HG03045 (cell line): ENCODE results near the gene ST7.
"Not testable (repeated sequence)": the region's sequence is repeated elsewhere in the genome, so short reads cannot be mapped to it uniquely, and the experiment has no call there.

ENCODE experiments used
- ATAC-seq: cut with Tn5 transposase; IDR thresholded peaks from one replicate; pipeline ENCODE4 v1.9.1; 2021; ENCODE audit warnings: mild to moderate bottlenecking, moderate library complexity; ENCODE audit not compliant: unreplicated experiment

The ST7 gene, protein sequence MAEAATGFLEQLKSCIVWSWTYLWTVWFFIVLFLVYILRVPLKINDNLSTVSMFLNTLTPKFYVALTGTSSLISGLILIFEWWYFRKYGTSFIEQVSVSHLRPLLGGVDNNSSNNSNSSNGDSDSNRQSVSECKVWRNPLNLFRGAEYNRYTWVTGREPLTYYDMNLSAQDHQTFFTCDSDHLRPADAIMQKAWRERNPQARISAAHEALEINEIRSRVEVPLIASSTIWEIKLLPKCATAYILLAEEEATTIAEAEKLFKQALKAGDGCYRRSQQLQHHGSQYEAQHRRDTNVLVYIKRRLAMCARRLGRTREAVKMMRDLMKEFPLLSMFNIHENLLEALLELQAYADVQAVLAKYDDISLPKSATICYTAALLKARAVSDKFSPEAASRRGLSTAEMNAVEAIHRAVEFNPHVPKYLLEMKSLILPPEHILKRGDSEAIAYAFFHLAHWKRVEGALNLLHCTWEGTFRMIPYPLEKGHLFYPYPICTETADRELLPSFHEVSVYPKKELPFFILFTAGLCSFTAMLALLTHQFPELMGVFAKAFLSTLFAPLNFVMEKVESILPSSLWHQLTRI

DNA sequence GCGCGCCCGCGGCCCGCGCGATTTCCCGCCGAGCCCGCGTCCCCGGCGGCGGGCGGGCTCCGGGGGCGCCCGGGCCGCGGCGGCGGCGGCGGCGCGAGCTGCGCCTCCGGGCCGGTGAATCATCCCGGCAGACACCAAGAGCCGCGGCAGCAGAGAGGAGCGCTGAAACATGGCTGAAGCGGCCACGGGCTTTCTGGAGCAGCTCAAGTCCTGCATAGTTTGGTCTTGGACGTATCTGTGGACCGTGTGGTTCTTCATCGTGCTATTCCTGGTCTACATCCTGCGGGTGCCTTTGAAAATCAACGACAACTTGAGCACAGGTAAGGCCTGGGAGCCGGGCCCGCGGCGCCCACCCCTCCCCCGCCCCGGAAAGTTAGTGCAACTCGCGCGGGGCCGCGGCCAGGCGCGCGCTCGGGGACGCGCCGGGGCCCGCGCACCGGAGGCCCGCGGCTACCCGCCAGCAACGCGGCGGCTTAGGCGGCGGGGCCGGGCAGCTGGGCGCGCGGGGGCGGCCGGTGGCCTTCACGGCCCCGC lies at the start of gene ST7:
Gene ST7 (plus strand): TSS at position 130 of the 534 bp plus-strand sequence. CDS start 40 bp downstream, at position 170.
- peak; percentile 48 for ATAC-seq

DNA sequence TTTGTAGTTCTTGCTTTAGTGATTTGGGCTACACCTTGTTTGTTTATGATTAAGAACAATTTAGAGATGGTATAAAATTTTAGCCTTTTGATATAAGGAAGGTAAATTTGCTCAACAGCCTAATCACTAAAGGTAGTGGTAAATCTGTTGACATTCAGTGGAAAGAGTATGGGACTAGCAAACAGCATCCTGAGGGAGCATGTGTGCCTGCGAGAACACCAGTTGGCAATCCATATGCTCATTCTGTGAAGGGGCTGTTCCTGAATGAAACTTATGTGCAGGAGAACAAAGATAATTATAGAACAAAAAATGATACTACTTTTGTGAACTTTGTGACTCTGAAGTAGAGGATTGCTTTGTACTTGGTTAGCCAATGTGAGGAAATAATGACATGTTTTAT lies 46.9 kb upstream of the ST7 start:
- no peak for ATAC-seq

DNA sequence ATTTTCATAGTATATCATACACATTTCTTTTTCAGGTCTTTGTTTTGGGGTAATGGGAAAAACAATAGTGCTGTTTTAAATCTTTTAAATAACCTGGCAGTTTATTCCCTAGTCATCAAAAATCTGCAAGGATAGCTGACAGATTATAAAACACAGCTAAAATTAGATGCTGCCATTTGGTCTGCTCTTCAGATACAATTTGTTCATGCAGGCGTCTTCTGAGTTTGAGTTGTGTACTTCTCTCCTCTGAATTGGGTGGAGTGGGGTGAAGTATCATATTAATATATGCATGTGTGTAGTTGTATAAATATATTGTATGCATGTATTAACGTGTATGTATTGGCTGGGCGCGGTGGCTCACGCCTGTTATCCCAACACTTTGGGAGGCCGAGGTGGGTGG lies 42.9 kb upstream of the ST7 start:
- no peak for ATAC-seq

DNA sequence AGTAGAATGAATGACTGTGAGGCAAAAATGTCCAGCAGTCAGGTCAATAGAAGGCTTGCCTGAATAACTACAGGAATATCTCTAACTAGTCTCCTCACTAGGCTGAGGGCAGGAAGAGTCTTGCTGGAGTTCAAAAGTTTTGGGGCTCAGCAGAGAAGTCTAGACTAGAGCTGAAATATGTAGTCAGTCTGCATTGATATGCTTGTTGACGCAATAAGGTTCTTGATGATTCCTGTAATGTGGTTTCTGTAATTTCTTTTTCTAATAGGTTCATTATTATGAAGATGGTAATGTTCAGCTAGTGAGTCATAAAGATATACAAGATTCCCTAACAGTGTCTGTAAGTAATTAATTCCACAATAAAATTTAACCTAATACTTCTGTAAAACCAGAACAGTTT lies 41.5 kb upstream of the ST7 start:
- ATAC-seq = no peak

DNA sequence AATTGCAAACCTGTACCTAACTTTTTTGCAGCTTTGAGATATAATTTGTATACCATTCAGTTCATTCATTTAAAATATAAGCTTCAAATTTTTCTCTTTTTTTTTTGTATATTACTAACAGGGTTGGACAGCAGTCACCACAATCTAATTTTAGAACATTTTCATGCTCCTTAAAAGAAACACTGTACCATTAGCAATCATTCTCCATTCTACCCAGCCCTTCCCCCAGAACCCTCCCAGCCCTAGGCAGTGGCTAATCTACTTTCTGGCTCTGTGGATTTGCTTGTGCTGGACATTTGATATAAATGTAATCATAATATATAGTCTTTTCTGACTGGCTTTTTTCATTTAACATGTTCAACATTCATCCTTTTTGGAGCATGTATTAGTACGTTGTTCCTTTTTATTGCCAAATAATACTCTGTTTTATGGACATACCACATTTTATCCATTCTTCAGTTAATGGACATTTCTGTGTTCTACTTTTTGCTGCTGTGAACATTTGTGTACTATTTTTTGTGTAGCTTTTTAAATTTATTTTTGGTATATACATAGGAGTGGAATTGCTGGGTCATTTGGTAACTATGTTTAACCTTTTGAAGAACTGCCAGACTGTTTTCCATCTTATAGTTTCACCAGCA lies 40.9 kb upstream of the ST7 start:
- no peak for ATAC-seq

DNA sequence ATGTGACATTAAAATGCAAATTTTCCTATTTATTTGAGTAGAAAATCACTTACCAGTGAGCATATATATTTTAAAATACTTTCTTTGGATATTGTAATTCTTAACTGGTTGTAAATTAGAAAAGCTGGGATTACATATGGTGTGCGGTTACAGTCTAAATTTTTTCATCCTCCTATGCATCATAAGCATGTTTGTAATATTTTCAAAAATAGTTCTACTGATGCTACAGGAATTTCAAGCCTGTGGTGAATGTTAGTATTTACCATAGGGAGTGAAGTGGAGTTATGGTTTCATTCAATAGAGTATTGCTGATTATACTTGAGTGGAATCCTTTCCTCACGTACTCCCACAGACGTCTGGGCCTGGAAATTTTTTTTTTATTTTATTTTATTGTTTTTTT lies 34.6 kb upstream of the ST7 start:
- ATAC-seq = no peak

DNA sequence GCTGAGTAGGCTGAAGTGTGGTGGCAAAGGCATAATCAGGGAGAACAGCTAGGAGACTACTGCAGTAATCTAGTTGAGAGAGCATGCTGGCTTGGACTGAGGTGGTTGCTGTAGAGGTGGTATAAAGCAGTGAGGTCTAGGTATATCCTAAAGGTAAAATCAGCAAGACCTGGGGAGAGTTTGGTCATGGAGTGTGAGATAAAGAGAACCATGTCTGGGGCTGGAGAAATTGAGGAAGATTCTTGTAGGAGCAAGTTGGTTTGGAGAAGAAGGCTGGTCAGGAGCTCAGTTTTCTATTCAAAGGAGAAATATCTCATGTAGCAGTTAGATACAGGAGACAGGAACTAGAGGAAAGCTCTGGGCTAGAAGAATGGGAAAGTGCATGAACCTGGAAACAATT lies 32.9 kb upstream of the ST7 start:
- no peak for ATAC-seq

DNA sequence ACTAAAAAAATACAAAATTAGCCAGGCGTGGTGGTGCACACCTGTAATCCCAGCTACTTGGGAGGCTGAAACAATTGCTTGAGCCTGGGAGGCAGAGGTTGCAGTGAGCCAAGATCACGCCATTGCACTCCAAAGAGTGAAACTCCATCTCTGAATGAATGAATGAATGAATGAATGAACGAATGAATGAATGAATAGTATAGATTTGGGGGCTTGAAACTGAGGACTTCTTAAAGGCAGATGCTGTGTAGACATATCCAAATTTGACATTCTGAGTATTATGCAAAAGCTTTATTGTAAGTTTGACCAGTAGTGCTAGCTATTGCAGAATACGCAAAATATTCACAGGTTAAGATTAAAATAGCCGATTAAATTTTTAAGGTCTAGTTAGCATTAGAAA lies 30.8 kb upstream of the ST7 start:
- ATAC-seq = no peak

DNA sequence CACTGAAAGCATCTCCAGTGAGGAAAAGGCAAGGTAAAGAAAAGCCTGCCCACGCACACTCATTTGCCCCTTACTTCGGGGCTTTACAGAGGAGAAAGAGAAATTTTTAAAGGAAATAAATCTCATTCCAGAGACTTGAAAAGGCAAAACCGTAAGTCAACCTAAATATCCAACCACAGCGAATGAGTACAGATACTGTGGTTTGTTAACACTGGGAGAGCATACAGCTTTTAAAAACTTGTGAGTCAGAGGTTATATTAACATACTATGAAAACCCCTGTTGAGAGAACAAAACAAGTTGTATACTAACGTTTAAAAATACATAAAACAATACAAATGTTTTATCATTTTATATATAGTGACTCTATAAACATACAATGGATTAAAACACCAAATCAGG lies 28.6 kb upstream of the ST7 start:
- ATAC-seq = no peak

DNA sequence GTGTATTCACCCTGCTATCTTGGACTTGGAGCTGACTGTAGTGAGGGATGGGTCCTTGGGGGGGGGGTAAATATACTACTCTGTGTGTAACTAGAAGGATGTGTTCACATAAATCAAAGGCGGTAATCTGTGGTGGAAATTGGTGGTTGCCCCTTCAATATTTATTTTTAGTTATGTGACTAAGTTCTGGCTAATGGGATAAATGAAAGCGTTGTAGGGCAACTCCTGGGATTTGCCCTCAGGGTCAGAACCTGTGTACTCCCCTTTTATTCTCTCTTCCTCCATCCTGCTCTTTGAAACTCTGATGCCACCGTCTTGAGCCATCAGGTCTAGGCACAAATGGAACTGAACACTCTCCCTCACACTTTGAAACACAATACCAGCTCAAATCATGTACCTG lies 24.3 kb upstream of the ST7 start:
- ATAC-seq = no peak

DNA sequence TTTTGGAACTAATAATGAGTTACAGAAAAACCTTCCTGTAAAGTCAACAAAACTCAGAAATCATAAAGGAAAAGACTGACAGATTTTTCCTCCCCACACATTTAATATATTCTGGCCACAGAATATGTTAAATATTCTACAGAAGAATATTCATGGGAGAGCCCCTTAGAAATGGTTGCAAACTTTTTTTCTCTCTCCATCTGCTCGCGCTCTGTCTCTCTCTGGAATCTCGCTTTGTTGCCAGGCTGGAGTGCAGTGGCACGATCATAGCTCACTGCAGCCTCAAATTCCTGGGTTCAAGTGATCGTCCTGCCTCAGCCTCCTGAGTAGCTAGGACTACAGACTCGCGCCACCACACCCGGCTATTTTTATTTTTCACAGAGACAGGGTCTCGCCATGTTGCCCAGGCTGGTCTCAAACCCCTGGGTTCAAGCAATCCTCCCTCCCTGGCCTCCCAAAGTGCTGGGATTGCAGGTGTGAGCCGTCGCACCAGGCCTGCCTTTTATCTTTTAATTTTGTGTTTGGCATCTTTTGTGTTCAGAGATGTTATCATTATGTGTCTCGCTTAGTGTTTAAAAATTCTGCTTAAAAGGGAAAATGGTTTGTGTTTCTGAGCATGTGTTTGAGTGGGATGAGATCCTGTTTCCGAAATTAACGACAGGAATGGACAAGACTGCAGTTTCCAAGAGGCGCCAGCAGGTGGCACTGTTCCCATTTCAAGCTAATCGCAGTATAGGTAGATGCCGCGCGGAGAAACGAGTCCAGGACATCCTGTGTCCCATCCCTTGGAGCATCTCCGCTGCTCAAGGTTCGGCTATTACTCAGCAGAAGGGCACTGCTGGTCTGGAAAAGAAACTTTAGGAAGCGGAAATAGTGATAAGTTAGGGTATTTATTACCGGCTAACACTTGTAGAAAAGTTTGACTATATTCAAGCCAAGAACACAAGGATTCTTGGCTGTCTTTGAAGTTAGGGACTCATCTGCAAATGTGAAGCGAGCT lies 23.1 kb upstream of the ST7 start:
- ATAC-seq = peak; percentile 71

DNA sequence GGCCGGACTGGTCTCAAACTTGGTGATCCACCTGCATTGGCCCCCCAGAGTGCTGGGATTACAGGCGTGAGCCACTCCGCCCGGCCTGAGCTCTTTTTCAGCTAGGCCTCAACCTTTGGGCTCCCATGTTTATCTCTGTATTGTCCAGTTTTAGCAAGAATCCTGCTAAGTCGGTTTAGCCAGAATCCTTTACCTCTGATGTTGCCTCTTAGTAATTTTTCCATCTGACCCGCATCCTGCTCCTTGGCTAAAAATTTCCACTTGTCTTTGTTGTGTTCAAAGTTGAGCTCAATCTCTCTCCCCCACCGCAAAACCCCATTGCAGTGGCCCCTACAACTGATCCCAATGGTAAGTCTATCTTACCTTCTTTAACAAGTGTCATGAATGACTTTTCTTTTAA lies 20.7 kb upstream of the ST7 start:
- ATAC-seq = no peak

DNA sequence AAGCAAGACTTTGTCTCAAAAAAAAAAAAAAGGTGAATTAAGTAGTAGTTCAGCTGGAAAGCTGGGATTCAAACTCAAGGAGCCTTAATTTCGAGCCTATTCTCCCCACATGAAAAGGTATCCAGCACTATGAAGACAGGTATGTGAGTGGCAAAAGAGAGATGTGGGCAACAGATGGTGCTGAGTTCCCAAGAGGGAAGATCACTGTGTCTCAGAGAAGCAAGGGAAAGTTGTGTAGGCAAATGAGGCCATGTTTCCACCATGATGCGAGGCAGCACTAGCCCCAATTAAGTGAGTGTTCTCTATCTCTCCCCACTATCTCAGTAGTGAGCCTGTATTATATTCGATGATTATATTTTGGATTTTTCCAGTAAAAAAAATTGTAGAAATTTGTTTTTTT lies 19.8 kb upstream of the ST7 start:
- no peak for ATAC-seq

DNA sequence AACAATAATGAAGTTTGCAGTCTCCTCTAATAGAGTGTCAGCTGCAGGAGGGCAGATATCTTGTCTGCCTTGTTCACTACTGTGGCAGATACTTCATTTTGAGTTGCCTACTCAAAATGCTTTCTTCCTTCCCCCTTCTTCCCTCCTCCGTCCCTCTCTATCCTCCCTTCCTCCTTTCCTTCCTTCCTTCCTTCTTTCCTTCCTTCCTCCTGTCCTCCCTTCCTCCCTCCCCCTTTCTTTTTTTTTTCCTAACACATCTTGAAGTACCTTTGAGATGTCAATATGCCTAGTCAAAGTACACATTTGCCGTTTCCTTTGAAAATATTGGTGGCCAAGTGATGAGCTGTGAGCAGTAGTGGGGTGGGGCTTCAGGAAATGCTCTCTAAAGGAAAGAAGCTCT lies 18.7 kb upstream of the ST7 start:
- ATAC-seq = no peak

DNA sequence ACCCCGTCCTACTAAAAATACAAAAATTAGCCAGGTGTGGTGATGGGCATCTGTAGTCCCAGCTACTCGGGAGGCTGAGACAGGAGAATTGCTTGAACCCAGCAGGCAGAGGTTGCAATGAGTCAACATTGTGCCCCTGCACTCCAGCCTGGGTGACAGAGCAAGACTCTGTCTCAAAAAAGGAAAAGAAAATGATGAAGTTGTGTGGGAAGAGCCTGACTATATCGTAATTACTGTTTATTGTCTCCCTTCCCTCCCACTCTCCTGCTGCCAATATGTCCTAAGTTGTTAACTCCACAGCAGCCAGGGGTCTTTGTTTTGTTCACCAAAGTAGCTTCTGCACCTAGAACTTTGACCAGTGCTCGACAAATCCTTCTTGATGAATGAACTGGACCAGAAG lies 16.5 kb upstream of the ST7 start:
- not testable (repeated sequence) for ATAC-seq

DNA sequence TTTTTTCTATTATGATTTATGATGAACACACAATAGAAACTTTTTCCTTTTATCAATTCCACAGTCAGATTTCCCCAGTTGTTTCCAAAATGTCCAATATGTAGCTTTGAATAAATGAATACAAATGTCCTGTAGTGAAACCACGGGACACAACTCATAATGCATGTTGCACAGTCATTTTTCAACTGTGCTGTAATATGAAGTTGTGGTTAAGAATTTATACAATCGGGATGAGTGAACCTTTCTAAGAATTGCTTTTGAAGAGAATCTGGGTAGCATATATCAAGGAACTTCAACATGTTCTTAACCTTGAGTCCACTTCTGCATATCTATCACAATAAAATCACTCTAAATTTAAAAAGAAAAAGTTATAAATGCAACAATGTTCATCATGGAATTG lies 14.6 kb upstream of the ST7 start:
- ATAC-seq = no peak

DNA sequence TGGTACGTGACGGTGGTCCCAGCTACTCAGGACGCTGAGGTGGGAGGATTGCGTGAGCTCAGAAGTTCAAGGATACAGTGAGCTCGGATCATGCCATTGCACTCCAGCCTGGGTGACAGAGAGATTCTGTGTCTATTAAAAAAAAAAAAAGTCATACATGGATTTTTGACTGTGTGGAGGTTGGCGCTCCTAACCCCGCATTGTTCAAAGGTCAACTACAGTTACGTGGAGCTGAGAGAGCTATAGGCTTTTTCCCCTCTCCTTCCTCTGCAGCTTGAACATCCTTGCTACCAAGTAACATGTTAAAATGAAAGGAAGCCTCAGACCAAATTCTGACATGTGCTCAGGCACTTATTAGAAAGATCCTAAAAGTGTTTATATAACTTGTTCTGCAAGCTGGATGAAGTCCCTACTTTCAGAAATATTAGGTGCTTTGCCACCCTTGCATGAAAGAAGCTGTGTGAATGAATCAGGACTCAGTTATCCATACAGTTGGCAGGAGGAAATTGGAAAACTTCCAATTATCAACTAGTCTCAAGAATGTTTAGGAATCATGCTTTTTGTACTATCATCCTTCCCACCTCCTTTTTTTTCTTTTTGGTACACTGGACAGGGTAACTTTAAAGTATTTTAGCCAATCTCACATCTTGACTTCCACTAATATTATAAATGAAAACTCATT lies 12.5 kb upstream of the ST7 start:
- no peak for ATAC-seq

DNA sequence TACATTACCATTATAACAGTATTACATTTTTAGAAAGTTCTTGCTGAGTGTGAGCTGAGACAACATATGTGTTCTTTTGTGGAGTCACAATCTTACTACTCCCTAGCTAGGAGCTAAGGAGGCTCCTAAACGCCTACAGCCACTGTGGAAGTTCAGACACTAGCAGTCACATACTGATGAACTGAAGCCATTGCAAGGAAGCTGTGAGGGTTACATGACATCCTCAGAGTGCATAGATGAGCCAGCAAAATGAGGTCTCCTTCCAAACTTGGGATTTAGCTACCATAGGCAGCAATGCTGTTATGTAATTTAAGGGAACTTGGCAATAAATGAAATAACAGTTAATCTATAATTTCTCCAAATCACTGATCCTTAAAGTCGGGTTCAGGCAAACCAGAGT lies 10.8 kb upstream of the ST7 start:
- no peak for ATAC-seq

DNA sequence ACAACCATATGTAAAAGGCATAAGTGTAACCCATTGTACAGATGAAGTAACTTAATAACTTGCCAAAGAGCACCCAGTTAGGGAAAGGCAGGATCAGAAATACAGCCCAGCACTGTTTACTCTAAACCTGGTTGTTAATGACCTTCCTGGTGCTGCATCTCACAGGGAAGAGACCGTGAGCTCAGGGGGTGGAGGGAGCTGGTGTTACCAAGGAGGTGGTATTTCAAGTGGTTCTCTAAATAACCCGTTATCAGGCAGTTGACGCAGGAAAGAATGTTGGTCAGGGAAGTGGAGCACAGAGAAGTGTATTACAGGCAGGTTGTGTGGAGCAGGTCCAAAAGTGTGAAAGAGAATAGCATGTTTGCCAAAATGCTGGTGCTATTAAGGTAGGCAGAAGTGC lies 4.4 kb upstream of the ST7 start:
- no peak for ATAC-seq
